Stimulated activated CD4-positive, alpha-beta T cell treated with anti-CD3 and anti-CD28 coated beads, Interleukin-1b, Interleukin-23, amount 100 ng/mL, for 1 hour (primary cell): ENCODE results near the gene KLHDC7B.

ENCODE experiments used
- DNase-seq, 2 donors: peaks; one replicate each; pipeline ENCODE4 v3.0.0-alpha.2; 2020; ENCODE audit warnings: low read depth in 2 of 2

KLHDC7B gene

DNA sequence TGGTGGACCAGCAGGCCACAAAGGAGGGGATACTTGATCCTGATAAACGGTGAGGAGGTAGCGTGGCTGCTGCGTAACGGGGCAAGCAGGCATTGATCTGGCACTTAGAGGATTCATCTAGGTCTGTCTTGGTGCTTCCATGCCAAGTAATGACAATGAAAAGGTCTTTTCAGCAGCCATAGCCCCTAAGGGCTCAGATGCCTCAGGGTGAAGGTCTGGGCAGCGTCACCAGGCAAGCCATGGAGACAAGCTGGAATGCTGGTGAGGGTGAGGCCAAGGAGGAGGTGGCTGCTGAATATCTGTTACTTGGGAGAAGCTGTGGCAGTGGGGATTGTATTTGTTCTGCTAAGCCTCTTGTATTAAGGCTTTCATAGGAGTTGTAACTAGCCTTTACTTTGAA is 41.7 kb downstream of the KLHDC7B start:
- DNase-seq: no peak

DNA sequence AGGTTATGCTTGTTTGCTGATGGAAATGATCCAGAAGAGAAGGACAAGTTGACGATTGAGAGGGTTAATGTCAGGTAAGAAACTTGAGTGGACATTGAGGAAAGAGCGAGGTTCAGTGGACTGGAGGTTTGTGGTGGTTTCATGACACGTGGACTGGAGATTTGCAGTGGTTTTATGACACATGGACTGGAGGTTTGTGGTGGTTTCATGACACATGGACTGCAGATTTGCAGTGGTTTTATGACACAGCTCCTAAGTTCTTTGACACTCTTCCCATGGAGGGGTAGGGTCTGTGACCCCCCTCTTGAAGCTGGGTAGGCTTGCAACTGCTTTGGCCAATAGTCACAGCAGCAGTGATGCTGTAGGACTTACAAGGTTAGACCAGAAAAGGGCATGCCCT is 49.5 kb downstream of the KLHDC7B start:
- DNase-seq: no peak

DNA sequence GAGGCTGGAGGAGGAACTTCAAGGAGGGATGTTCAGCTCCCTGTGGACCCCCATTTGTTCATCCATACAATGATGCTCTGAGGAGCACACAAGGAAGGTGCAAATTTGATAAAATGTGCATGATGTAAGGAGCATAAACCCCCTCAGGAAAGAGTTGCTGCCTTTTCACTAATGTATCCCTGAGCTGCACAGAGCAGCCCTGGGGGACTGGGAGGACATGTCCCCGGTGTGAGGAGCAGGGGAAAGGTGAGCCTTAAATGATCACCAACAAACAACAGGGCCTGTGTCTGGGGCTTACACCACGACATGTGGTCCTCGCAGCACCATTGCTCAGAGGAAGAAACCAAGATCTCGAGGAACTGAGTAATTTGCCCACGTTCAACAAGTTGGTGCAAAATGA is 51.4 kb downstream of the KLHDC7B start:
- DNase-seq: no peak

DNA sequence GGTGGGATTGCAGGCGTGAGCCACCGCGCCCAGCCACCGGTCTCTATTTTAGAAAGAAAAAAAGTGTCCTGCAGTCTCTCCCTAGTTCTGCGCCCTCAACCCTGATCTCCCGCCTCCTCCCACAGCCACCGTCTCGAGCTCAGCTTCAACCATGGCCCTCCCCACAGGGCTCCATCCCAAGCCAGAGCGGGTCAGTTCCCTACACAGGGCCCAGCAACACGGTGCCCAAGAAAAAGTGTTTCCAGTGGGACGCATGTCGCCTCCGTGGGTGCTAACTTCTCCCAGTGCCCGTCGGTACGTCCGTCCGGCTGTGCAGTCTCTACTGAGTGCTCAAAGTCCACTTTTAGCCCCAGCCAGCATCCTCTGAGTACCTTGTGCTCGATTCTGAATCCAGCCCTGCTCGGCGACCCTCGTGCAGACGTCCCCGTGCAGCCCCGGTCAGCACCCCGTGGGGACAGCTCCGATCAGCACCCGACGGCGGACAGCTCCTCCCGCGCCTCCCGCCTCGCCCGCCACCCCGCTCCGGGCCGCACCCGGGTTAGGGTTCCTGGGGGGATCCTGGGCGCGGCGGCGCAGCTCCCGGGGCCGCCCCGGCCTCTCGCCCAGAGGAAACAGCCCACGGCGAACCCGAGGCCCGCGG is 54.2 kb downstream of the KLHDC7B start:
- no peak for DNase-seq

DNA sequence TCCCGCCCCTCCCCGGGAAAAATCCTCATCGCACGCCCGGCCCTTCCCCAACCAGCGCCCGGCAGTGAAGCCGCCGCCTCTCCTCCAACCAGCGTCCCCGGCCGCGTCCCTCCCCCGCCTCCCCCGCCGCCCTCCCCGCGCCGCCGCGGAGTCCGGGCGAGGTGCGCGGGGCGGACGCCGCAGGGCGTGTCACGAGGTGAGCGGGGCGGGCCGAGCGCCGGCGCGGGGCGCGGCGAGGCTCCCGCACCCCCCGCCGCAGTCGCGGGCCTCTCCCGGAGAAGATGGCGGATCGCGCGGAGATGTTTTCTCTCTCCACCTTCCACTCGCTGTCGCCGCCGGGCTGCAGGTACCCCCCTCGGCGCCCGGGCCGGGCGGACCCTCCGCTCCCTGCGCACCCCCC is 54.8 kb downstream of the KLHDC7B start, which contains the start of gene MAPK8IP2:
MAPK8IP2 (plus strand) TSS at position 256 of the 400 bp plus-strand sequence; CDS start at position 282, 26 bp downstream.
- DNase-seq: no peak
